ENCODE measurements around the gene VNN1. TPM values are rescaled to one million over a fixed set of nuclear protein-coding genes. Genes with fewer than 3 reads are reported as not detected.
"Not testable (repeated sequence)": the region's sequence is repeated elsewhere in the genome, so short reads cannot be mapped to it uniquely, and the experiment has no call there.

The VNN1 gene
- total and polyA plus RNA-seq, 4 donors: 2.2 to 64.9 (median 3.3) TPM

DNA sequence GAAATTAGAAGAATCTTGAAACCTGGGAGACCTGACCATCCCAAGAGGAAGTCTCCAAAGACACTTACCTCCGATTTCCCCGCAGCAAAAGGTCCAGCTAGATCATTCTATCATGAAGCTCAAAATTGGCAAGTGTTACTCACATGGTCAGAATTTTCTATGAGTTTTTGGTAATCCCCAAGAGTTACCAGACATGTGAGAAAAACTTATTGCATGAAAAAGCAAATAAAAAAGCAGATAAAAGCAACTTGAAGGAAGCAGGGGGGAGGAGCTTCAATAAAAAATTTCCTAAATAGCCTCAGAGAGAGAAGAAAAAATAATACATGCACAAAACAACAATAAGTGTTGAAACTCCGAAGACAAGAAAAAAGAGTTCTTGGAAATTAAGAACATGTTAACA is 27.3 kb downstream of the VNN1 start:
- Histone ChIP-seq H3K27me3 (ENCODE audit: control insufficient read depth in 3 of 3, insufficient read depth in 3 of 3, low read length in 2 of 3) (no peaks in the 10 kb centered on the region), H3K36me3 (ENCODE audit: control insufficient read depth in 4 of 4, insufficient read depth in 4 of 4, low read length in 4 of 4) (no peaks in the 10 kb centered on the region), H3K4me1 (ENCODE audit: control insufficient read depth in 5 of 5, insufficient read depth in 5 of 5, low read length in 5 of 5) (peaks cover 0 to 2% (median 0%) of the 10 kb centered on the region in 5 donors), H3K27ac (ENCODE audit: low read depth in 1 of 2, low read length in 1 of 2) (no peak overlapping the region), H3K4me3 (no peak overlapping the region), H3K9ac (ENCODE audit: insufficient read depth in 1 of 2, low read length in 2 of 2) (no peak overlapping the region), H3K9me3 (ENCODE audit: control insufficient read depth in 4 of 4, insufficient read depth in 3 of 4, low read length in 3 of 4) (peaks cover 0 to 5% (median 0%) of the 10 kb centered on the region in 4 donors)
- ATAC-seq (ENCODE audit: insufficient read depth, low FRiP score) (no peak), DNase-seq (no peak)
- TF ChIP-seq CTCF (IDR thresholded peaks at IDR 0.05; ENCODE audit: control extremely low read depth, extremely low read depth): no peak
- WGBS, 2 donors: 86 to 95% methylated on average over 3 of the region's 3 CpGs

- Histone ChIP-seq H3K9me3 (ENCODE audit: control insufficient read depth in 4 of 4, insufficient read depth in 3 of 4, low read length in 3 of 4) (peaks cover 0 to 5% (median 0%) of the 10 kb centered on the region in 4 donors), H3K27ac (ENCODE audit: low read depth in 1 of 2, low read length in 1 of 2) (no peak overlapping the region), H3K27me3 (ENCODE audit: control insufficient read depth in 3 of 3, insufficient read depth in 3 of 3, low read length in 2 of 3) (no peaks in the 10 kb centered on the region), H3K4me1 (ENCODE audit: control insufficient read depth in 5 of 5, insufficient read depth in 5 of 5, low read length in 5 of 5) (no peaks in the 10 kb centered on the region), H3K4me3 (no peak overlapping the region), H3K9ac (ENCODE audit: insufficient read depth in 1 of 2, low read length in 2 of 2) (no peak overlapping the region), H3K36me3 (ENCODE audit: control insufficient read depth in 4 of 4, insufficient read depth in 4 of 4, low read length in 4 of 4) (no peaks in the 10 kb centered on the region)
- no peak for DNase-seq
- no peak for ATAC-seq (ENCODE audit: insufficient read depth, low FRiP score)
- TF ChIP-seq CTCF (IDR thresholded peaks at IDR 0.05; ENCODE audit: control extremely low read depth, extremely low read depth): no peak
- WGBS, 2 donors: 80 to 82% methylated on average over 3 of the region's 3 CpGs
These were observed 28.8 kb downstream of the VNN1 start for GRCh38 chr6:132685009-132685408.

GRCh38 chr6:132684272-132684671 is 29.6 kb downstream of the VNN1 start:
- 83 to 90% methylated on average over 6 of the region's 6 CpGs for WGBS, 2 donors
- no peaks in the 10 kb centered on the region for H3K27me3 ChIP-seq (ENCODE audit: control insufficient read depth in 3 of 3, insufficient read depth in 3 of 3, low read length in 2 of 3)
- TF ChIP-seq CTCF (IDR thresholded peaks at IDR 0.05; ENCODE audit: control extremely low read depth, extremely low read depth): no peak
- H3K9me3 ChIP-seq (ENCODE audit: control insufficient read depth in 4 of 4, insufficient read depth in 3 of 4, low read length in 3 of 4): peaks cover 0 to 5% (median 0%) of the 10 kb centered on the region in 4 donors
- H3K27ac ChIP-seq (ENCODE audit: low read depth in 1 of 2, low read length in 1 of 2): no peak overlapping the region
- no peak overlapping the region for H3K9ac ChIP-seq (ENCODE audit: insufficient read depth in 1 of 2, low read length in 2 of 2)
- H3K4me1 ChIP-seq (ENCODE audit: control insufficient read depth in 5 of 5, insufficient read depth in 5 of 5, low read length in 5 of 5): no peaks in the 10 kb centered on the region
- ATAC-seq (ENCODE audit: insufficient read depth, low FRiP score) (no peak), DNase-seq (no peak)
- no peaks in the 10 kb centered on the region for H3K36me3 ChIP-seq (ENCODE audit: control insufficient read depth in 4 of 4, insufficient read depth in 4 of 4, low read length in 4 of 4)
- no peak overlapping the region for H3K4me3 ChIP-seq

GRCh38 chr6:132683543-132683942 is 30.3 kb downstream of the VNN1 start:
- Histone ChIP-seq H3K36me3 (ENCODE audit: control insufficient read depth in 4 of 4, insufficient read depth in 4 of 4, low read length in 4 of 4) (no peaks in the 10 kb centered on the region), H3K4me1 (ENCODE audit: control insufficient read depth in 5 of 5, insufficient read depth in 5 of 5, low read length in 5 of 5) (no peaks in the 10 kb centered on the region), H3K9me3 (ENCODE audit: control insufficient read depth in 4 of 4, insufficient read depth in 3 of 4, low read length in 3 of 4) (peaks cover 0 to 5% (median 0%) of the 10 kb centered on the region in 4 donors), H3K9ac (ENCODE audit: insufficient read depth in 1 of 2, low read length in 2 of 2) (no peak overlapping the region), H3K27ac (ENCODE audit: low read depth in 1 of 2, low read length in 1 of 2) (no peak overlapping the region), H3K4me3 (no peak overlapping the region), H3K27me3 (ENCODE audit: control insufficient read depth in 3 of 3, insufficient read depth in 3 of 3, low read length in 2 of 3) (no peaks in the 10 kb centered on the region)
- DNase-seq (no peak), ATAC-seq (ENCODE audit: insufficient read depth, low FRiP score) (no peak)
- 68 to 76% methylated on average over 6 of the region's 6 CpGs for WGBS, 2 donors
- TF ChIP-seq CTCF (IDR thresholded peaks at IDR 0.05; ENCODE audit: control extremely low read depth, extremely low read depth): no peak

DNA sequence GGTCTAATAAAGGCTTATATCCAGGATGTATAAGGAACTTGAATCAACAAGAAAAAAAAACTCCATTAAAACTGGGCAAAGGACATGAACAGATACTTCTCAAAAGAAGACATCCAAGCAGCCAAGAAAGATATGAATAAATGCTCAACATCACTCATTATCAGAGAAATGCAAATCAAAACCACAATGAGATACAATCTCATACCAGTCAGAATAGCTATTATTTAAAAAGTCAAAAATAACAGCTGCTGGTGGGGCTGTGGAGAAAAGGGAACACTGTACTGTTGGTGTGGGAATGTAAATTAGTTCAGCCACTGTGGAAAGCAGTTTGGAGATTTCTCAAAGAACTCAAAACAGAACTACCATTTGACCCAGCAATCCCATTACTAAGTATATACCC is 34.8 kb downstream of the VNN1 start:
- H3K9me3 ChIP-seq (ENCODE audit: control insufficient read depth in 4 of 4, insufficient read depth in 3 of 4, low read length in 3 of 4); H3K27ac ChIP-seq (ENCODE audit: low read depth in 1 of 2, low read length in 1 of 2); H3K4me3 ChIP-seq; H3K9ac ChIP-seq (ENCODE audit: insufficient read depth in 1 of 2, low read length in 2 of 2); H3K27me3 ChIP-seq (ENCODE audit: control insufficient read depth in 3 of 3, insufficient read depth in 3 of 3, low read length in 2 of 3); H3K4me1 ChIP-seq (ENCODE audit: control insufficient read depth in 5 of 5, insufficient read depth in 5 of 5, low read length in 5 of 5); DNase-seq; ATAC-seq (ENCODE audit: insufficient read depth, low FRiP score); H3K36me3 ChIP-seq (ENCODE audit: control insufficient read depth in 4 of 4, insufficient read depth in 4 of 4, low read length in 4 of 4): not testable (repeated sequence)

Measured in lung (tissue), 12 donors.